ENCODE results near the gene PTPN3.

The PTPN3 gene

DNA sequence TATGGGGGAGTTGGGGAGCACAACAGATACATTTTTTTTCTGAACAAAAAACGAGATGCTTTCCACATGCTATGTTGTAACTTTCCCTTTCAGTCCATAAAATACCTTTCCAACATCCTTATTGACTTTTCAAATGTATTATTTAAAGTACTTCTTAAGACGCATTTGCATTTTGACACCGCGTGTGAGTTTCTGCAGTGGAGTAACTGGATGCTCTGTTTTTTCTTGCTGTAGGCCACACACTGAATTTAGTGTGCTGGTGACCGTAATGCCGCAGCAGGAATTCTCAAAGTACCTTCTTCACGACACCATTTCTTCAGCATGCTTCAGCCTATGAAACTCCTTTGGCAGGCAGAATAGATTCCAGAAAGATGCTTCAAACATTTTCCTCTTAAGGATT lies 163.0 kb downstream of the PTPN3 start:
- DNase-seq, result no peak

DNA sequence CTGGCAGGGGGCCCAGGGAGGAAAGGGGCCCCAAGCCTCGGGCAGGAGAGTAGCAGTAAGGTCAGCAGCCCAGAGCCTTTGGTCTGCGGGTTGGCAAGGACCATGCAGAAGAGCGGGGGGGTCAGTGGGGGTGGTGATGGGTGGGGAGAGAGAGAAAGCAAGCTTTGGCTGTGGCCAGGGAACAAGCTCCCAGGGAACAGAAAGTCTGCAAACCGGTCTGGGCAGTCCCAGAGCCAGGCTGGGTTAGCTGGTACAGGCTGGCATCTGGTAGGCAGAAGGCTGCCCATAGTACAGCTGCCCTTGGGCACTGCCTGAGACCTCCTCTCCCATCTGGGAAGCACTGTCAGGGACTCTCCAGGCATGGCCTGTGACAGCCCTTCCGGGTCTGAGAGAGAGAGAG lies 166.8 kb downstream of the PTPN3 start:
- no peak for DNase-seq

DNA sequence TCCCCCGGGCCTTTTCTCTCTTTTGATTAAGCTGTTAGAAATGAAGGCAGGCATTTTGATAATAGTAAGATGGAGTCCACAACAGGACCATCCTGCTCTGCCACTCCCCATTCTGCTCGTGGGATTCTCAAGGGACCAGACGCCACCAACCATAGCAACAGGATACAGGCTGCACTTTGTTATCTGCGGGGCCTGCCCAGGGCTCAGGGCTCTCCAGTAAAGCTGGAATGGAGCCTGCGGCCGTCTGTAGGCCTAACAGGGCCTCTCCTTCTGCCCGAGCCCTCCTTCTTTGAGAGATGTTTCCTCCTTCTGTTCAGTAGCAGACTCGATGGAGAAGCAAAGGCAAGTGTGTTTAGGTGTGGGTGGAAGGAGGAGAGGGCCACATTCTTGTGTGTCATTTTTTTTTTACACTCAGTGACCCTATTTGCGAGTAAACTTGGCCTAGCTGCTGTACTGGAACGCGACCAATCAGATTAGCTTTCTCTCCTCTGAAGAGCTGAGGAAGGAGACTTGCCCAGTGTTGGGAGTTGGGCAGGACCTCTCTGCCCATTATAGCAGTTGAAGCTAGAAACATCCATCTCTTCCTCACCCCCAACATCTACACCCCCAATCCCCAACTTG lies 168.4 kb downstream of the PTPN3 start:
- no peak for DNase-seq

DNA sequence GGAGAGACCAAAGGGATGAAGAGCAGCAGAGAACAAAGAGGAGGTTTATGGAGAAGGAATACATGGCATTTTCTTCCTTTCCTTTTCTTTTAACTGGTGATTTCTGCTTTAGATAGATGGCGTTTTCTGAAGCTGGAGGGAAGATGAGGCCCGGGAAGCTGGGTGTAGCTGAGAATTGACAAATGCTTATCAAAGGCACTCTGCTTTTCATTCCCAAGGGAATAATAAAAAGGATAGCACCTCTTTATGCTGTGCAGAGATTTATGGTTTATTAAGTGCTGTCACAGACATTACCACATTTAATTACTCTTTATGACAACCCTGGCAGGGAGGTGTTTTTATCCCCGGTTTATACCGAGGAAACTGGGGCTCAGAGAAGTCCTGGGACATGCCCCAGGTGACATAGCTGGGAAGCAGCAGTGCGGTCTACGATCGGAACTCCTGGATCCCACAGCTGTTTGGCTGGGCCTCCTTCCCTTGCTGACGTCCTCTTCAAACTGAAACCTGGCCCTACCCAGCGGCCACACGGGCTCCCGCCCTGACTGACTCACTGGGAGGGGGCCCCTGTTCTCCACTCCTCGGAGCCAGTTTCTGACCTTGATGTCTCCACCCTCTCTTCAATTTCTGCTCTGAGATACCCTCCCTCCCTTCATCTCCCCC lies 169.0 kb downstream of the PTPN3 start:
- DNase-seq, result no peak

All from SIG-M5 (cell line).